ENCODE data around the gene KLHL24.
"Not testable (repeated sequence)": the region's sequence is repeated elsewhere in the genome, so short reads cannot be mapped to it uniquely, and the experiment has no call there.

Gene KLHL24

DNA sequence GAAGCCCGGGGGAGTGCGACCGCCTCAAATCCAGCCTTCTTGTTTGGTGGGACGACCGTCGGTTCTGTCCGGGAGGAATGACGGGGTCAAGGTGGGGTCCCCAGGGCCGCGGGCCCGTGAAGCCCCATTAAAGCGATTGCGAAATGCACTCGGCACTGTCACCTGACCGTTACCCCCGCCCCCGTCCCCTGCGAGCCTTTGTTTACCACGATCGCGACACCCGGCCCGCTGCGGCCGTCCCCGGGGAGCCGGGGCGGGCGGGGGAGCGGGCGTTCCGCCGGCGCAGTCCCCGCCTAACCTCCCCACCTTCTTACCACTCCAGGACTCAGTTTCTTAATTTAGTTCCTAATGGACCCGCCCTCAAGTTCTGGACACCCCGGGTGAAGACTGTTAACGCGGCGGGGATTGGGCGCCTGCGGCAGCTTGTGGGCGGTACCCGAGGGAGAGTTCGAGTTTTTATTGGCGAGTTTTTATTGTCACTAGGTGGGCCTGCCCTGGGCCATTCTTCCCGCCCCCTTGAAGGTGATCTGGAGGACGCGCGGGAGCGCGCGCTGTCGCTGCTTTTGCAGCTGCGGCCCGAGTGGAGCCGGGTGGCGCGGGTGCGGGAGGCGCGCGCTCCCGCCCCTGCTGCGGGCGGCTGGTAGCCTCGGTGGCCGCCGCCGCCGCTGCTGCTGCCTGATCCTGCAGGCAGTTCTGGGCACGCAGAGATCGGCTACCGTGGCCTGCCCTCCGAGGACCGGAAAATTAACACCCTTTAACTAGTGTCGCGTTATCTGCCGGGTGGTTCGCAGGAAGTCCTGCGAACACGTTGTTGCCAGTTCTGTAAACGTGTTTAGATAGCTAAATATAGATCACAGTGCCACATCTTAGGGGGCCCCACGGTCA lies 1.0 kb downstream of the KLHL24 start:
- peak; percentile 96 for DNase-seq

- no peak for DNase-seq
Measured at GRCh38 chr3:183637106-183637486, 1.7 kb downstream of the KLHL24 start.

- DNase-seq, result not testable (repeated sequence)
Measured at GRCh38 chr3:183637633-183638032, 2.2 kb downstream of the KLHL24 start.

DNA sequence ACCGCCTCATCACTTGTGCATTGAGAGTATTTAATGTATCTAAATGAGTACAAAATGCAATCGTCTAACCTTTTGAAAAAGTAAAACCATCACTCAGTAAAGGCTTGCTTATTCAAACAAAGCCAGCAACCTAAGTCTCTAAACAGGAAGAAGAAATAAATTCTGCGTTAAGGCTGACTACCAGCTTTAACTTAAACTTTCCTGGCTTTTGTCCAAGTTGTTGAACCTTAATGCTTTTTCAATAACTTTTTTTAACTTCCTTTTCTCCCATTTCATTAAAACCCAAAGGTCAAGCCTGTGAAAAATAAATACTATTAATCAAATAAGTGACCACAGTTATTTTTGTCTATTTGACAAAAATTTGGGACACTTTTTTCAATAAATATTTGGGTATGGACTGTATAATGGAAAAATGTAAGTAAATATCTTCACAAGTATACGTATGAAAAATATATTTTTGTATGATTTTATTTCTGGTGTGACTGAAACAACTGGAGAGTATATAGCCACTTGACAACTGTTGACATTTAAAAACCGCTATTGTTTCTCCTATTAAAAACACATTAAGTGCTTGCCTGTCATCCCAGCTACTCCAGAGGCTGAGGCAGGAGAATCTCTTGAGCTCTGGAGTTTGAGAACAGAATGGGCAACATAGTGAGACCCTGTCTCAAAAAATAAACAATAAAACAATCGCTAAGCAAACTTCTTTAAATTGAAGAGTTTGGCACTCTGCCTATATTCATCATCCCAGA lies 2.9 kb downstream of the KLHL24 start:
- no peak for DNase-seq

GRCh38 chr3:183640635-183641034 lies 5.2 kb downstream of the KLHL24 start:
- DNase-seq, result not testable (repeated sequence)

DNA sequence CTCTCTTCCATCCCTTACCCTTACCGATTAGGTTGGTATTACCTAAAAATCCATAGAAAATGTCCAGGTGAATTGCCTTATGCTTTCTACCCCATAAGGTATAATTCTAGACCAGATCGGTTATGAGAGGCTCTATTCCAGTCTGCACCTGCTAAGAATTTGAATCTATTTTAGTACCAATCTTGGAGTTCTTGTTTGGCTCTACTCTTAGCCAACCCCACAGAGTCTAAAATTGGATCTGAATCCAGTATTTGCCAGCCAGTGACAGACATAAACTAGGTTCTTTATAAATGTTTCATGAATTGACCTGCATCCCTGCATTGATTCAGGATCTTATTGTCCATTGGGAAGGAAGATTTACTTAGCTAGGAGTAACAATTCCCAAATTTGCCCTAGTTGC lies 6.5 kb downstream of the KLHL24 start:
- no peak for DNase-seq

- no peak for DNase-seq
Measured at GRCh38 chr3:183644244-183644643, 8.8 kb downstream of the KLHL24 start.

DNA sequence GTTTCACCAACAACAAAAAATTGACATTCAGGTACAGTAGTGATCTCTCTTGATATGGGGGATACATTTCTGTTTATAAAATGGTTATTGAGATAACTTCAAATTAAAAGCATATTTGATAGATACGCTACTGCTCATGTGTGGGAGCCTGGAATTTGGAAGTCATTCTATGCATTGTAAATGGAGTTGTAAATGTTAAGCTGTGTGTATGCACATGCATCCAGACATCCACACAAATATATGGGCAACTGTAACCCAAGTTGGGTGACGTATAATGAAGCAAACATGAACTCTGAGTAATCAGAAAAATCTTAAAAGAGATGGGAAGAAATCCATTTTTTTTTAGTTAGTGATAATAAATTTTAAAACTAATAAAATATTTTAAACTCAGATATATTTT lies 9.8 kb downstream of the KLHL24 start:
- DNase-seq, result no peak

DNA sequence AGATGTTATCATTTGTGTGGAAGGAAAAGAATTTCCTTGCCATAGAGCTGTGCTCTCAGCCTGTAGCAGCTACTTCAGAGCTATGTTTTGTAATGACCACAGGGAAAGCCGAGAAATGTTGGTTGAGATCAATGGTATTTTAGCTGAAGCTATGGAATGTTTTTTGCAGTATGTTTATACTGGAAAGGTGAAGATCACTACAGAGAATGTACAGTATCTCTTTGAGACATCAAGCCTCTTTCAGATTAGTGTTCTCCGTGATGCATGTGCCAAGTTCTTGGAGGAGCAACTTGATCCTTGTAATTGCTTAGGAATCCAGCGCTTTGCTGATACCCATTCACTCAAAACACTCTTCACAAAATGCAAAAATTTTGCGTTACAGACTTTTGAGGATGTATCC lies 15.1 kb downstream of the KLHL24 start:
- DNase-seq, result no peak

DNA sequence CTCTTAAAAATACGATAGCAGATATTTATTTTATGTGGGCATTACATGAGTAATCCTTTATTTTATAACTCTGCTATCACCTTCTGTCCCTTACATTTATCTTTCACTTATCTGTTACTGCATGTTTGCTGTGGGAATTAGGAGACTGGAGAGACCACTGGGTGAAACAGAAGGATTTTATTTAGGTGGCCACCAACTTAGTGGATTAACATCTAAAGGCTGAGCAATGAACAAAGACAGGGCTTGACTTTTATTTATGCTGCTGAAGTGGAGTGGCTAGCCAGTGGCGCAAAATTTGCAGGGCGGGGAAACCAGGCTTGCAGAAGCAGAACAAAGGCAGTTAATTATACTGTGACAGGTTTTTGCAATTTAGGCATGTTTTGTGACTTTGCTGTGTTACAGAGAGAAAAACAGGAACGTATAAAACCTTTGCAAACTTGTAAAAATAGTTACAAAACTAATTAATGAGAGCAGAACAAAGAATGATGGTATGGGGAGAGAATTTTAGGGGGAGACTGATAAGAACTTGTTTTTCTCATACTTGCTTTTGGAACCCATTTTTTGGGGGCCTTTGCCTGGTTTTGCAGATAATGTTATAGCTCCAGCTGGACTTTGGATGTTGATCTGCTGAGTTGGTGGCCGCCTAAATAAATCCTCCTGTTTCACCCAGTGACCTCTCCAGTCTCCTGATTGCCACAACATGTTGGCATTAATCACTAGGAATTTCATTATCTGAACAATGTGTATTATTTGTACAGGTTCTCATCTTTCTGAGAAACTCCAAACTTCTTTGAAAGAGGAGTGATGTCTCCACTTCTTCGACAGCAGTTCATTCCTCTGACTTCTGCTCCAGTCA lies 18.0 kb downstream of the KLHL24 start:
- DNase-seq, result no peak

- no peak for DNase-seq
Measured at GRCh38 chr3:183654727-183655126, 19.3 kb downstream of the KLHL24 start.

DNA sequence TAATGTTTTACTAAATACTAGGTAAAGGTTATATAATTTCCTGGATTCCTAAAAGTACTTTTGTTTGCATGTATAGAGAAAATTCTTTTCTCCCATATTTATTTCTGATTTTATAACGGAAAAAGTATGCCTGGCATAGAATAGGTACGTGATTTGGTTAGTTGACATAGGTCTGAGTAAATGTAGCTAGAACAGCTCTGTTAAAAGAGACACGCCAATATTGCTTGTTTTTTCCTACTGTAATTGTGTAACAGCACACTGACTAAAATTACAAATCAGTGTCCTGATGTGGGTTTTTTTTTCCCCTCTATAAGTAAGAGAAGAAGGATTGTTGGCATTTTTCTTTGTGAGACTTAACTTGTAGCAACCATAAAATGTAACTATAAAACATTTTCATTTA lies 26.7 kb downstream of the KLHL24 start:
- DNase-seq, result no peak

GRCh38 chr3:183664913-183665381 lies 29.5 kb downstream of the KLHL24 start:
- DNase-seq, result no peak

- DNase-seq, result no peak
Measured at GRCh38 chr3:183680061-183680460, 44.6 kb downstream of the KLHL24 start.

DNA sequence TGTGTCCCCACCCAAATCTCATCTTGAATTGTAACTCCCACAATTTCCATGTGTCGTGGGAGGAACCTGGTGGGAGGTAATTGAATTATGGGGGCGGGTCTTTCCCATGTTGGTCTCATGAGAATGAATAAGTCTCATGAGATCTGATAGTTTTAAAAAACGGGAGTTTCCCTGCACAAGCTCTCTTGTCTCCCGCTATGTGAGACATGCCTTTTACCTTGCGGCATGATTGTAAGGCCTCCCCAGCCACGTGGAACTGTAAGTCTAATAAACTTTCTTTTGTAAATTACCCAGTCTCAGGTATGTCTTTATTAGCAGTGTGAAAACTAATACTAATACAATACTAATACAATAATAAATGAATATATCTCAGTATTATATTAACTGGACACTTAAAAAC lies 52.3 kb downstream of the KLHL24 start:
- DNase-seq, result no peak

GRCh38 chr3:183688874-183689273 lies 53.5 kb downstream of the KLHL24 start:
- no peak for DNase-seq

DNA sequence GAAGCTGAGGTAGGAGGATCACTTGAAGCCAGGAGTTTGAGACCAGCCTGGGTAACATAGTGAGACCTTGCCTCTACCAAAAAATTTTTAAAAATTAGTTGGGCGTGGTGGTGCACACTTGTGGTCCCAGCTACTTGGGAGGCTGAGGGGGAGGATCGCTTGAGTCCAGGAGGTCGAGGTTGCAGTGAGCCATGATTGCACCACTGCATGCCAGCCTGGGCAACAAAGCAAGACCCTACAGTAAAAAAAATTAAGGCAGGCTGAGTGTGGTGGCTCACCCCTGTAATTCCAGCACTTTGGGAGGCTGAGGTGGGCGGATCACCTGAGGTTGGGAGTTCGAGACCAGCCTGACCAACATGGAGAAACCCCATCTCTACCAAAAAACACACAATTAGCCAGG lies 54.2 kb downstream of the KLHL24 start:
- not testable (repeated sequence) for DNase-seq

GRCh38 chr3:183690402-183690995 lies 55.1 kb downstream of the KLHL24 start:
- no peak for DNase-seq

GRCh38 chr3:183692436-183692835 lies 57.0 kb downstream of the KLHL24 start:
- no peak for DNase-seq

GRCh38 chr3:183695569-183696364 lies 60.3 kb downstream of the KLHL24 start:
- no peak for DNase-seq

DNA sequence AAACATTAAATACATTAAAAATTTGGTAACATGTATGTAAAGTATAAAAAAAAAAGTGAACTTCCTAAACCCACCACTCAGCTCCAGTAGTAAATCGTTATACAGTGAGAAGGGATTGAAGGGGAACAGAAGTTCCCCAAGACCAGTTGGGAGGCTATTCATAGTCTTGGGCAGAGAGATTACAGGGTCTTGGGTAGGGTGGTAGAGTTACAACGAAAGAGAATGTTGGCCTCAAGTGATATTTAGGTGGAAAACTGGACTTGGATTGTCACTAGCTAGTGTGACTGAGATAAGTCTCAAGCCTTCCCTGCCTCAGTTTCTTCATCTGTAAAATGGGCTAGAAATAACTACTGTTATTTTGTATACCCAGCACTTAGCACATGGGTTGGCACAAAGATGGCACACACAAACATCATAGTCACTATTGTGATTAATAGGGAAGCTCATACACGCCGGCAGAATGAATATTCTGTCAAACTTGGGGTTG lies 61.7 kb downstream of the KLHL24 start:
- no peak for DNase-seq

All from left hindlimb (tissue), 1 donor.